Liver (tissue), 9 donors: Measurements from ENCODE around the gene TRPM1. TPM values are rescaled to one million over a fixed set of nuclear protein-coding genes. Genes with fewer than 3 reads are reported as not detected.
A peak's percentile ranks its signal among the peaks of the same experiment; 100 is the strongest.

Source experiments
- DNase-seq: peaks from one replicate; pipeline ENCODE4 v3.0.0-alpha.2; 2017; ENCODE audit warnings: low spot score
- H3K27ac ChIP-seq, 2 donors: one replicate each; pipeline ENCODE4 v1.7.0; 2013; ENCODE audit warnings: inconsistent platforms in 2 of 2, low read length in 2 of 2, control low read depth in 1 of 2, low read depth in 1 of 2, mild to moderate bottlenecking in 1 of 2
- H3K27me3 ChIP-seq, 4 donors: one replicate each; pipeline versions ENCODE4 v1.6.1 to v1.7.0; 2013; ENCODE audit warnings: low read length in 3 of 4, inconsistent platforms in 1 of 4, mild to moderate bottlenecking in 1 of 4, moderate library complexity in 1 of 4; ENCODE audit not compliant: control insufficient read depth in 4 of 4, insufficient read depth in 4 of 4
- H3K36me3 ChIP-seq, 4 donors: one replicate each; pipeline versions ENCODE4 v1.6.1 to v1.7.0; 2013; ENCODE audit warnings: low read length in 3 of 4, mild to moderate bottlenecking in 3 of 4, low read depth in 1 of 4, moderate library complexity in 1 of 4; ENCODE audit not compliant: control insufficient read depth in 4 of 4, insufficient read depth in 3 of 4
- H3K4me1 ChIP-seq, 4 donors: one replicate each; pipeline versions ENCODE4 v1.6.1 to v1.7.0; 2013; ENCODE audit warnings: low read length in 3 of 4, mild to moderate bottlenecking in 3 of 4, moderate library complexity in 1 of 4; ENCODE audit not compliant: control insufficient read depth in 4 of 4, insufficient read depth in 4 of 4
- H3K4me3 ChIP-seq, 3 donors: one replicate each; pipeline versions ENCODE4 v1.6.1 to v1.7.0; 2013; ENCODE audit warnings: low read length in 3 of 3, control low read depth in 1 of 3, low read depth in 1 of 3, mild to moderate bottlenecking in 1 of 3
- H3K9ac ChIP-seq, 2 donors: one replicate each; pipeline ENCODE4 v1.7.0; 2013; ENCODE audit warnings: low read length in 2 of 2, mild to moderate bottlenecking in 2 of 2, moderate library complexity in 2 of 2, control low read depth in 1 of 2, low read depth in 1 of 2
- H3K9me3 ChIP-seq, 4 donors: one replicate each; pipeline versions ENCODE4 v1.6.1 to v1.7.0; 2013; ENCODE audit warnings: low read length in 3 of 4; ENCODE audit not compliant: control insufficient read depth in 4 of 4
- ATF3 ChIP-seq: IDR thresholded peaks from 2 replicates; pipeline ENCODE4 v1.6.1; 2016; ENCODE audit warnings: antibody characterized with exemption
- CTCF ChIP-seq: fragments of 150-350 bp; IDR thresholded peaks from 2 replicates; pipeline ENCODE4 v1.5.1; 2017; ENCODE audit warnings: improper control_type of control experiment, low read depth, low read length; ENCODE audit not compliant: missing input control
- EGR1 ChIP-seq, 2 donors: IDR thresholded peaks; 2 replicates each; pipeline ENCODE4 v1.6.1; 2016 to 2018; ENCODE audit warnings: antibody characterized with exemption in 2 of 2, low read depth in 2 of 2
- FOXA1 ChIP-seq: IDR thresholded peaks from 2 replicates; pipeline ENCODE4 v1.6.1; 2016; ENCODE audit warnings: antibody characterized with exemption
- FOXA2 ChIP-seq: IDR thresholded peaks from 2 replicates; pipeline ENCODE4 v1.6.1; 2016; ENCODE audit warnings: antibody characterized with exemption
- GABPA ChIP-seq, 2 donors: IDR thresholded peaks in 1 of 2; conservative IDR thresholded peaks in 1 of 2; 2 replicates each; pipeline ENCODE4 v1.6.1; 2016; ENCODE audit warnings: antibody characterized with exemption in 2 of 2, mild to moderate bottlenecking in 1 of 2, moderate library complexity in 1 of 2
- HNF4A ChIP-seq, 2 donors: conservative IDR thresholded peaks; 2 replicates each; pipeline ENCODE4 v1.6.1; 2016; ENCODE audit warnings: antibody characterized with exemption in 2 of 2, mild to moderate bottlenecking in 2 of 2
- HNF4G ChIP-seq: IDR thresholded peaks from 2 replicates; pipeline ENCODE4 v1.6.1; 2016; ENCODE audit warnings: antibody characterized with exemption
- JUND ChIP-seq, 2 donors: IDR thresholded peaks; 2 replicates each; pipeline ENCODE4 v1.6.1; 2016; ENCODE audit warnings: antibody characterized with exemption in 2 of 2
- MAX ChIP-seq: IDR thresholded peaks from 2 replicates; pipeline ENCODE4 v1.6.1; 2016; ENCODE audit warnings: antibody characterized with exemption
- NR2F2 ChIP-seq: IDR thresholded peaks from 2 replicates; pipeline ENCODE4 v1.6.1; 2016; ENCODE audit warnings: antibody characterized with exemption
- RAD21 ChIP-seq, 2 donors: IDR thresholded peaks; 2 replicates each; pipeline ENCODE4 v1.6.1; 2016; ENCODE audit warnings: antibody characterized with exemption in 2 of 2, mild to moderate bottlenecking in 2 of 2
- REST ChIP-seq: IDR thresholded peaks from 2 replicates; pipeline ENCODE4 v1.6.1; 2016; ENCODE audit warnings: antibody characterized with exemption, mild to moderate bottlenecking
- RXRA ChIP-seq, 2 donors: IDR thresholded peaks; 2 replicates each; pipeline ENCODE4 v1.6.1; 2017 to 2018; ENCODE audit warnings: antibody characterized with exemption in 2 of 2, mild to moderate bottlenecking in 1 of 2
- SP1 ChIP-seq: IDR thresholded peaks from 2 replicates; pipeline ENCODE4 v1.6.1; 2018; ENCODE audit warnings: antibody characterized with exemption, mild to moderate bottlenecking
- TAF1 ChIP-seq: conservative IDR thresholded peaks from 2 replicates; pipeline ENCODE4 v1.6.1; 2016; ENCODE audit warnings: antibody characterized with exemption, mild to moderate bottlenecking
- YY1 ChIP-seq: IDR thresholded peaks from 2 replicates; pipeline ENCODE4 v1.6.1; 2016; ENCODE audit warnings: antibody characterized with exemption, mild to moderate bottlenecking
- ZBTB33 ChIP-seq: IDR thresholded peaks from 2 replicates; pipeline ENCODE4 v1.6.1; 2016; ENCODE audit warnings: antibody characterized with exemption
- WGBS: extraction: QIAGEN DNeasy Blood & Tissue Kit; methylation state at CpG from one replicate; pipeline ENCODE4 v1.1.7; 2013; 5-methylcytosine and 5-hydroxymethylcytosine counted together
- polyA plus RNA-seq, 2 donors: library from polyadenylated mRNA; stranded (reverse) in 1 of 2; unstranded in 1 of 2; fragments of 200-250 nt in 1 of 2; fragments of >200 nt in 1 of 2; fragmentation: Nextera tagmentation in 1 of 2; extraction: Ambion mirVana in 1 of 2; gene quantifications; one replicate each; pipeline versions ENCODE4 v1.2.1 to v1.2.3, GENCODE V29; 2013 to 2015
- total RNA-seq, 2 donors: library from RNA; depleted of rRNA; stranded (reverse); fragments of >200 nt; gene quantifications; one replicate each; pipeline ENCODE4 v1.2.3, GENCODE V29; 2014
- donor health status: healthy.
- donor health status: healthy.
- donor health status: healthy.
- donor health status: healthy.
- donor health status: healthy.

Gene TRPM1
- total and polyA plus RNA-seq, 4 donors: not detected

- no peak overlapping the region for H3K9ac ChIP-seq
- H3K9me3 ChIP-seq: no peaks in the 10 kb centered on the region
- 89% methylated on average over 7 of the region's 7 CpGs for WGBS
- no peaks in the 10 kb centered on the region for H3K27me3 ChIP-seq
- peaks cover 16 to 85% (median 75%) of the 10 kb centered on the region in 4 donors for H3K36me3 ChIP-seq
- no peaks in the 10 kb centered on the region for H3K4me1 ChIP-seq
- H3K27ac ChIP-seq: no peak overlapping the region
- no peak overlapping the region for H3K4me3 ChIP-seq
- TF ChIP-seq EGR1 (IDR thresholded peaks at IDR 0.05; ENCODE audit: low read depth in 2 of 2): no peak
- peak; percentile 81 for DNase-seq
These were observed 147.7 kb downstream of the TRPM1 start for GRCh38 chr15:30953731-30954378.

- no peak overlapping the region for H3K9ac ChIP-seq
- no peak overlapping the region for H3K4me3 ChIP-seq
- H3K4me1 ChIP-seq: no peaks in the 10 kb centered on the region
- peaks cover 16 to 85% (median 77%) of the 10 kb centered on the region in 4 donors for H3K36me3 ChIP-seq
- TF ChIP-seq HNF4A (conservative IDR thresholded peaks at IDR 0.05): no peak
- no peak for TF ChIP-seq JUND (IDR thresholded peaks at IDR 0.05)
- no peak for TF ChIP-seq GABPA (IDR thresholded peaks at IDR 0.05 in 1 of 2, conservative IDR thresholded peaks at IDR 0.05 in 1 of 2)
- TF ChIP-seq RXRA (IDR thresholded peaks at IDR 0.05): no peak
- no peak for TF ChIP-seq ATF3
- no peak for TF ChIP-seq REST
- TF ChIP-seq FOXA2: no peak
- no peak for TF ChIP-seq CTCF
- no peak for TF ChIP-seq EGR1 (IDR thresholded peaks at IDR 0.05; ENCODE audit: low read depth in 2 of 2)
- no peak for TF ChIP-seq FOXA1
- no peak for TF ChIP-seq SP1
- TF ChIP-seq MAX: no peak
- TF ChIP-seq RAD21 (IDR thresholded peaks at IDR 0.05): no peak
- no peak for TF ChIP-seq NR2F2
- no peak for TF ChIP-seq HNF4G
- TF ChIP-seq TAF1: no peak
- no peak for TF ChIP-seq ZBTB33
- no peak for TF ChIP-seq YY1
- WGBS: 95% methylated on average over 7 of the region's 7 CpGs
- no peak for DNase-seq
- H3K27ac ChIP-seq: no peak overlapping the region
- H3K9me3 ChIP-seq: no peaks in the 10 kb centered on the region
- no peaks in the 10 kb centered on the region for H3K27me3 ChIP-seq
These were observed 148.3 kb downstream of the TRPM1 start for GRCh38 chr15:30953183-30953582.
